Measurements from ENCODE around the gene OXNAD1.

Gene OXNAD1

GRCh38 chr3:16264708-16265454 lies at the start of gene OXNAD1, which contains the start of gene DPH3:
TSS of gene OXNAD1 (plus strand) at chr3:16265212. CDS start at chr3:16270953, 5,741 bp downstream.
TSS of gene DPH3 (minus strand) at chr3:16264943. CDS start at chr3:16264876, 67 bp downstream.
- DNase-seq (ENCODE audit: low read depth in 1 of 2, low spot score in 1 of 2) = peak; percentile 98

- DNase-seq (ENCODE audit: low read depth in 1 of 2, low spot score in 1 of 2) = no peak
Observed at GRCh38 chr3:16216373-16216935, 48.6 kb upstream of the OXNAD1 start.

GRCh38 chr3:16219777-16220176 lies 45.2 kb upstream of the OXNAD1 start:
- DNase-seq (ENCODE audit: low read depth in 1 of 2, low spot score in 1 of 2) = no peak

GRCh38 chr3:16221990-16222389 lies 43.0 kb upstream of the OXNAD1 start:
- DNase-seq (ENCODE audit: low read depth in 1 of 2, low spot score in 1 of 2) = no peak

- no peak for DNase-seq (ENCODE audit: low read depth in 1 of 2, low spot score in 1 of 2)
Observed at GRCh38 chr3:16222547-16222946, 42.5 kb upstream of the OXNAD1 start.

- no peak for DNase-seq (ENCODE audit: low read depth in 1 of 2, low spot score in 1 of 2)
Observed at GRCh38 chr3:16224325-16224724, 40.7 kb upstream of the OXNAD1 start.

- no peak for DNase-seq (ENCODE audit: low read depth in 1 of 2, low spot score in 1 of 2)
Observed at GRCh38 chr3:16227566-16227965, 37.4 kb upstream of the OXNAD1 start.

GRCh38 chr3:16229681-16230080 lies 35.3 kb upstream of the OXNAD1 start:
- DNase-seq (ENCODE audit: low read depth in 1 of 2, low spot score in 1 of 2) = no peak

GRCh38 chr3:16231983-16232382 lies 33.0 kb upstream of the OXNAD1 start:
- DNase-seq (ENCODE audit: low read depth in 1 of 2, low spot score in 1 of 2) = no peak

GRCh38 chr3:16233806-16234205 lies 31.2 kb upstream of the OXNAD1 start:
- DNase-seq (ENCODE audit: low read depth in 1 of 2, low spot score in 1 of 2) = no peak

- no peak for DNase-seq (ENCODE audit: low read depth in 1 of 2, low spot score in 1 of 2)
Observed at GRCh38 chr3:16234281-16234680, 30.7 kb upstream of the OXNAD1 start.

GRCh38 chr3:16236030-16236639 lies 28.9 kb upstream of the OXNAD1 start:
- no peak for DNase-seq (ENCODE audit: low read depth in 1 of 2, low spot score in 1 of 2)

GRCh38 chr3:16236856-16237393 lies 28.1 kb upstream of the OXNAD1 start:
- DNase-seq (ENCODE audit: low read depth in 1 of 2, low spot score in 1 of 2) = no peak

- no peak for DNase-seq (ENCODE audit: low read depth in 1 of 2, low spot score in 1 of 2)
Observed at GRCh38 chr3:16239086-16239770, 25.8 kb upstream of the OXNAD1 start.

- DNase-seq (ENCODE audit: low read depth in 1 of 2, low spot score in 1 of 2) = no peak
Observed at GRCh38 chr3:16239780-16240179, 25.2 kb upstream of the OXNAD1 start.

GRCh38 chr3:16240229-16241023 lies 24.6 kb upstream of the OXNAD1 start:
- DNase-seq (ENCODE audit: low read depth in 1 of 2, low spot score in 1 of 2) = no peak

- DNase-seq (ENCODE audit: low read depth in 1 of 2, low spot score in 1 of 2) = no peak
Observed at GRCh38 chr3:16241225-16241624, 23.8 kb upstream of the OXNAD1 start.

- no peak for DNase-seq (ENCODE audit: low read depth in 1 of 2, low spot score in 1 of 2)
Observed at GRCh38 chr3:16242177-16242576, 22.8 kb upstream of the OXNAD1 start.

GRCh38 chr3:16243706-16244490 lies 21.1 kb upstream of the OXNAD1 start:
- DNase-seq (ENCODE audit: low read depth in 1 of 2, low spot score in 1 of 2) = no peak

GRCh38 chr3:16245609-16246008 lies 19.4 kb upstream of the OXNAD1 start:
- no peak for DNase-seq (ENCODE audit: low read depth in 1 of 2, low spot score in 1 of 2)

Measured in activated T-helper 1 cell treated with anti-CD3 and anti-CD28 coated beads, Interleukin-2, amount 50 U/mL, for 16 hours (primary cell).